Measurements from ENCODE around the gene CIDEB.

CIDEB gene

DNA sequence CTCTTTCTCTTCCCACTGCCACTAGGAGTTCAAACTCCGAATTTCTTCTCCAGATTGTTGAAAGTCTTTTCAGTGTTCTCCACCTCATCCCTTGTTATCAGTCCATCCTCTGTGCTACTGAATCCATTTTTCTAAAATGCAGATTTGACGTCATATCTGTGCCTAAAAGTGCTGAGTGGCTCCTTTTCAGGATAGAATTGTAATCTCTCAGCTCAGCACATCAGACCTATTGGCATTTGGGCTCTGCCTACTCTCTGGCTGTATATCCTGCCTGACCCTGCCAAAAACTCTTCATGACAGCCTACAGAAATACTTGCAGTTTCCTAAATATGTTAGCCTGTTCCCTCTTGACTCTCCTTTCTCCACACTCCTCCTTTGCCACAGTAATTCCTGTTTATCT, 35.3 kb downstream of the CIDEB start:
- Histone ChIP-seq H3K4me1 (ENCODE audit: control insufficient read depth in 5 of 5, insufficient read depth in 5 of 5, low read length in 5 of 5) (peaks cover 4 to 54% (median 51%) of the 10 kb centered on the region in 5 donors), H3K9me3 (ENCODE audit: control insufficient read depth in 5 of 5, low read length in 5 of 5) (no peaks in the 10 kb centered on the region), H3K27me3 (ENCODE audit: control insufficient read depth in 5 of 5, insufficient read depth in 4 of 5, low read length in 5 of 5) (no peaks in the 10 kb centered on the region), H3K36me3 (ENCODE audit: control insufficient read depth in 5 of 5, insufficient read depth in 5 of 5, low read length in 5 of 5) (peaks cover 0 to 26% (median 20%) of the 10 kb centered on the region in 5 donors), H3K9ac (ENCODE audit: low read length in 5 of 5) (no peak overlapping the region), H3K4me3 (ENCODE audit: low read depth in 1 of 5, low read length in 5 of 5) (no peak overlapping the region), H3K27ac (ENCODE audit: low read depth, low read length) (no peak overlapping the region)

DNA sequence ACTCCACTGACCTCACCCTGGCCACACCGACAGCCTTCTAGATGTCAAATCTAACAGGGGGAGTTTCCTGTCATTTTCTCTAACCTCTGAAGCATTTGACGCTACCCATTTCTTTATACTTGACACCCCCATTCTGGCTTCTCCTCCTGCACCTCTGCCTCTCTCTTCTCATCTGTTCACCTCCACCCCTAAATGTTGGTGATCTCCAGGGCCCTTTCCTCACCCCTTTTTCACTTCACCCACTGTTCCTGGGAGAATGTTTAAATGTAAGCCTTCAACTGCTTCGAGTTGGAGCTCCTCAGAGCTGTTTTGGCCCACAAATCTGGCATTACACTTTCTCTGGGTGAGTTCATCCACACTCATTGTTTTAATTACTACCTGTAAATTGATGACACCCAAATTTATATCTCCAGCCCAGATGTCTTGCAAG, 35.9 kb downstream of the CIDEB start:
- peaks cover 0 to 32% (median 26%) of the 10 kb centered on the region in 5 donors for H3K36me3 ChIP-seq (ENCODE audit: control insufficient read depth in 5 of 5, insufficient read depth in 5 of 5, low read length in 5 of 5)
- H3K9me3 ChIP-seq (ENCODE audit: control insufficient read depth in 5 of 5, low read length in 5 of 5), result no peaks in the 10 kb centered on the region
- no peaks in the 10 kb centered on the region for H3K27me3 ChIP-seq (ENCODE audit: control insufficient read depth in 5 of 5, insufficient read depth in 4 of 5, low read length in 5 of 5)
- H3K27ac ChIP-seq (ENCODE audit: low read depth, low read length), result peak overlapping the region; percentile 92
- peaks cover 4 to 48% (median 44%) of the 10 kb centered on the region in 5 donors for H3K4me1 ChIP-seq (ENCODE audit: control insufficient read depth in 5 of 5, insufficient read depth in 5 of 5, low read length in 5 of 5)
- H3K9ac ChIP-seq (ENCODE audit: low read length in 5 of 5), result peak overlapping the region; percentile 42 to 97 (median 95)
- peak overlapping the region; percentile 91 to 94 (median 91) for H3K4me3 ChIP-seq (ENCODE audit: low read depth in 1 of 5, low read length in 5 of 5)

DNA sequence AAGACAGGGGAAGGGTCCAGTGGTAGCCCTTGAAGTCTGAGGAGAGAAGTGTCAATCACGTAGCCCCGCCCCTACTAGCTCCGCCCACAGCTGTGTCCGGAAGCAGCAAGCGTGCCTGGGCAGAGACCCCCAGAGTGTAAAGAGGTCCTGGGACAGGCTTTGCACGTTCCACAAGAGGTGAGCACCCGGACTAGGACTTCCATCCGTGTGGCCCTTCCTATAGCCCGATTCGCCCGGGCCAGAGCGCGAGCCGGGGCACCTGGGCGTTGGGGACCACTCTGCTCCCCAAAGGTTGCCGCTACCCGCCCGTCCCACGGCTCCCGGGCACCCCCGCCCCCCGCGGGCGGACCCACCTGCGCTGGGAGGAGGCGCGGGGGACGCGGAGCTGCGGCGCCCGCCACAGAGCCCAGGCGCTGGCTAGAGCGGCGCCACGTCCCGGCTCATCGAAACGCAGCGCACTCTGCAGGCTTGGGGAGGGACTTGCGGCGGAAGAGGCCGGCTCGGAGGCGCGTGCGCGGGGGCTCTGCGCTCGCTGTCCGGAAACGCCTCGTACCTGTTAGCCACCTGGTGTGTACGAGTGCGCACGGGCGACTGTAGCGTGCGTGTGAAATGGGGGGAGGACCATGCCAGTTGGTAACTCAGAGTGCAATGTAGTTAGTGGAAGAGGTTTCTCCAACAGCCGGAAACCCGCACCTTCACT, 36.5 kb downstream of the CIDEB start, which contains the start of gene RABGGTA:
TSS of gene RABGGTA (minus strand) at position 464 of the 700 bp plus-strand sequence. CDS start 482 bp downstream, outside the sequence.
- Histone ChIP-seq H3K4me1 (ENCODE audit: control insufficient read depth in 5 of 5, insufficient read depth in 5 of 5, low read length in 5 of 5) (peaks cover 4 to 47% (median 44%) of the 10 kb centered on the region in 5 donors), H3K36me3 (ENCODE audit: control insufficient read depth in 5 of 5, insufficient read depth in 5 of 5, low read length in 5 of 5) (peaks cover 0 to 38% (median 32%) of the 10 kb centered on the region in 5 donors), H3K27ac (ENCODE audit: low read depth, low read length) (peak within 1 kb of the TSS; percentile 92), H3K9me3 (ENCODE audit: control insufficient read depth in 5 of 5, low read length in 5 of 5) (no peaks in the 10 kb centered on the region), H3K9ac (ENCODE audit: low read length in 5 of 5) (peak within 1 kb of the TSS; percentile 63 to 97 (median 95)), H3K27me3 (ENCODE audit: control insufficient read depth in 5 of 5, insufficient read depth in 4 of 5, low read length in 5 of 5) (no peaks in the 10 kb centered on the region), H3K4me3 (ENCODE audit: low read depth in 1 of 5, low read length in 5 of 5) (peak within 1 kb of the TSS; percentile 91 to 94 (median 91))

DNA sequence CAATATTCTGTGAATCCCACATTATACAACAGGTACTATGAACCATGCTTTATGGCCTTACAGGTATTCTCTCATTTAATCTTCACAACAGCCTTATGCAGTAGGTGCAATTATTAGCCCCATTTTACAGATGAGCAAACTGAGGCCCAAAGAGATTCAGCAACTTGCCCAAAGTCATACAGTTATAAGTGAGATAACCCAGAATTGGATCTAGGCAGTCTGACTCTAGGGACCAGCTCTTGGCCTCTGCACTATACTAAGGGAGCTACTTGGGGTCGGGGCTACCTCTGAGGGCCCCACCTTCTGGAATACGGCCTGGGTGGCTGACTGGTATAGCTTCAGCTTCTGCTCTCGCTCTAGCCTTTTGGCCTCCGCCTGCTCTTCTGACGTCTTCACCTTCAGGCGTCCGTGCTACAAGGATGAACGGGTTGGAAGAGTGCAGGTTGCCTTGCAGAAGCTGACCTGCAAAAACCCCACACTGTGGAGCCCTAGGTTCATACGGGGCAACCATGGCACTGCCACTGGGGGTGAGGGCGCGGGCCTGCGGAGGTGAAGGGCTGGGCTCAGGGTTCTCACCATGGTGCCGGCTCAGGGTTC, 37.1 kb downstream of the CIDEB start:
- Histone ChIP-seq H3K36me3 (ENCODE audit: control insufficient read depth in 5 of 5, insufficient read depth in 5 of 5, low read length in 5 of 5) (peaks cover 0 to 44% (median 38%) of the 10 kb centered on the region in 5 donors), H3K27me3 (ENCODE audit: control insufficient read depth in 5 of 5, insufficient read depth in 4 of 5, low read length in 5 of 5) (no peaks in the 10 kb centered on the region), H3K9ac (ENCODE audit: low read length in 5 of 5) (peak overlapping the region; percentile 63 to 97 (median 95)), H3K9me3 (ENCODE audit: control insufficient read depth in 5 of 5, low read length in 5 of 5) (no peaks in the 10 kb centered on the region), H3K4me1 (ENCODE audit: control insufficient read depth in 5 of 5, insufficient read depth in 5 of 5, low read length in 5 of 5) (peaks cover 4 to 44% (median 42%) of the 10 kb centered on the region in 5 donors), H3K27ac (ENCODE audit: low read depth, low read length) (peak overlapping the region; percentile 92), H3K4me3 (ENCODE audit: low read depth in 1 of 5, low read length in 5 of 5) (peak overlapping the region; percentile 89 to 94 (median 91))

DNA sequence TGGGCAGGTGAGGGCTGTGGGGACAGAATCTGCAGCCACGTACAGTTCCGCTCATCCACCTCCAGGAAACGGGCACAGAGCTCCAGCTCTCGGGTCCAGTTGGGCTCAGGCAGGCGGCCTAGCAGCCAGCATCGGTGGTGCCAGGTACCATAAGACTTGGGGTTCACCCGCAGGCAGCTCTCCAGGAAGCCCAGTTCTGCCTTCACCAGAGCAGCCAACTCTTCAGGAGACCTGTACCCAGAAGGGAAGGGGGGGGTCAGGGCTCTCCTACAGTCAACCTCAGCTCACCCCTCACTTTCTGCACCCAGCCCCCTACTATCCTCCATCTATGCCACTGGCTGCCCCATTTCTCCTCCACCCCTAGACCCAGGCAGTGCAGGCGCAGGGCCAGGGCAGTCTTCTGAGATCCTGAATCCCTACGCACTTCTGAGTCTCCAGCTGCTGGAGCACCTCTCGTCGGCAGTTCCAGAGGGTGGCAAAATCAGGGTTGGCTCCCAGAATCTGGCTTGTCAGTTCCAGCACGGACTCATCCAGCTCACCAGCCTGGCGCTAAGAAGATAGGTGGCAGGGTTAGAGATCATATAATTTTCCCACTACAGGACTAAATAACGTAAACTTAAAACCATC, 37.8 kb downstream of the CIDEB start:
- Histone ChIP-seq H3K4me3 (ENCODE audit: low read depth in 1 of 5, low read length in 5 of 5) (no peak overlapping the region), H3K27ac (ENCODE audit: low read depth, low read length) (no peak overlapping the region), H3K36me3 (ENCODE audit: control insufficient read depth in 5 of 5, insufficient read depth in 5 of 5, low read length in 5 of 5) (peaks cover 0 to 51% (median 44%) of the 10 kb centered on the region in 5 donors), H3K9me3 (ENCODE audit: control insufficient read depth in 5 of 5, low read length in 5 of 5) (no peaks in the 10 kb centered on the region), H3K4me1 (ENCODE audit: control insufficient read depth in 5 of 5, insufficient read depth in 5 of 5, low read length in 5 of 5) (peaks cover 4 to 42% (median 37%) of the 10 kb centered on the region in 5 donors), H3K9ac (ENCODE audit: low read length in 5 of 5) (no peak overlapping the region), H3K27me3 (ENCODE audit: control insufficient read depth in 5 of 5, insufficient read depth in 4 of 5, low read length in 5 of 5) (no peaks in the 10 kb centered on the region)

DNA sequence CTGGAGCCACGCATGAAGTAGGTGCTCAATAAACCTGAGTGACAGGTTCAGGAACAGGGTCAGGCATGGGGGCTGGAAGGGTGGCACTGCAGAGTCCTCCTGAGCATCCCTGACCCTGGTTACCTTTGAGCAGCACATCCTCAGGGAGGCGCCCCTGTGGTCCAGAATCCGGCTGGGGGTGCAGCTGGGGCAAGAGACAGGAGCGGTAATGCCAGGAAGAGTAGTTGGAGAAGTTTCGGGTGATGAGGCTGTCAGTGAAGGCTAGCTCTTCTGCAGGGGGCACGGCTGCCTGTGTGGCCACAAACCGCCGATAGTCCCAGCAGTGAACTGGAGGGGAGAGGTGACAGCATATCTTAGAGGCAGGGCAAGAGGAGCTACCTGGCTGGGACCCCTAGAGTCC, 38.4 kb downstream of the CIDEB start:
- Histone ChIP-seq H3K9ac (ENCODE audit: low read length in 5 of 5) (no peak overlapping the region), H3K9me3 (ENCODE audit: control insufficient read depth in 5 of 5, low read length in 5 of 5) (no peaks in the 10 kb centered on the region), H3K27ac (ENCODE audit: low read depth, low read length) (no peak overlapping the region), H3K27me3 (ENCODE audit: control insufficient read depth in 5 of 5, insufficient read depth in 4 of 5, low read length in 5 of 5) (no peaks in the 10 kb centered on the region), H3K4me3 (ENCODE audit: low read depth in 1 of 5, low read length in 5 of 5) (no peak overlapping the region), H3K4me1 (ENCODE audit: control insufficient read depth in 5 of 5, insufficient read depth in 5 of 5, low read length in 5 of 5) (peaks cover 4 to 41% (median 35%) of the 10 kb centered on the region in 5 donors), H3K36me3 (ENCODE audit: control insufficient read depth in 5 of 5, insufficient read depth in 5 of 5, low read length in 5 of 5) (peaks cover 0 to 52% (median 47%) of the 10 kb centered on the region in 5 donors)

DNA sequence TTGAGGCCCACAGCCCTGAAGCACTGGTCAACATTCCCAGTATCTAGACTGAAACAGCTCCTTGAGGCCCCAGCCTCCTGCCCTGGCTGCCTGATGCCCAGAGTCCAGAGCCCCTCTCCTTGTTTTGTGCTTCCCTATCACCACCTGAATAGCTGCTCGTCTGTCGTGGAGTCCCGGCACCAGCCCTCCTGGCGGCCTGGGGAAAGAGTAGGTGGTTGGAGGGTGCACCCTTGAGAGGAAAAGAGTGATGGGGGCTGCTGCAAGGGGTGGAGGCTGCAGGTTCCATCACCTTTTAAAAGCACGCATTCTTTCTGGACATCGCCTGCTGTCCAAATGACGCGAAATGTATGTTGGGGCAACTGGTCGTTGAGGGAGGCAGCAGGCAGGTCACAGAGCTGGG, 39.6 kb downstream of the CIDEB start:
- Histone ChIP-seq H3K36me3 (ENCODE audit: control insufficient read depth in 5 of 5, insufficient read depth in 5 of 5, low read length in 5 of 5) (peaks cover 0 to 52% (median 47%) of the 10 kb centered on the region in 5 donors), H3K4me3 (ENCODE audit: low read depth in 1 of 5, low read length in 5 of 5) (no peak overlapping the region)

DNA sequence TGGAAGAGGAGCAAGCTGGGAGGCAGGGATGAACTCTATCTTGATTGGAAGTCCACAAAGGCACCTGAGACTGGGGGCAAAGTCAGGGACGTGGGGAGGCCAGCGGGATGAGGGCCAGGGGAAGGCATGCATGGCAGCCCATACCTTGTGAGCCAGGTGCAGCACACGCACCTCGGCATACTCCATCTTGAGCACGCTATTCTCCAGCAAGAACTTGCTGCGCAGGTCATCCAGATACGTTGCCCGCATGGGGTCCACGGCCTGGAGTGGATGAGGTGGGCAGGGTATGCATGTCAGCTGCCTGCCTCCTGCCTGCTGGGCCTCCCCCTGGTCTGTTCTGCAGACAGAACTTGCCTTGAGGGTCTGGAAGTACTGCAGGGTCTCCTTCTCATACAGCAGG, 40.3 kb downstream of the CIDEB start:
- peaks cover 0 to 52% (median 47%) of the 10 kb centered on the region in 5 donors for H3K36me3 ChIP-seq (ENCODE audit: control insufficient read depth in 5 of 5, insufficient read depth in 5 of 5, low read length in 5 of 5)

More for the DNA sequence above, 39.6 kb downstream of the CIDEB start:
- Histone ChIP-seq H3K27me3 (ENCODE audit: control insufficient read depth in 5 of 5, insufficient read depth in 4 of 5, low read length in 5 of 5) (no peaks in the 10 kb centered on the region), H3K27ac (ENCODE audit: low read depth, low read length) (no peak overlapping the region), H3K4me1 (ENCODE audit: control insufficient read depth in 5 of 5, insufficient read depth in 5 of 5, low read length in 5 of 5) (peaks cover 4 to 30% (median 23%) of the 10 kb centered on the region in 5 donors), H3K9me3 (ENCODE audit: control insufficient read depth in 5 of 5, low read length in 5 of 5) (no peaks in the 10 kb centered on the region), H3K9ac (ENCODE audit: low read length in 5 of 5) (no peak overlapping the region)

DNA sequence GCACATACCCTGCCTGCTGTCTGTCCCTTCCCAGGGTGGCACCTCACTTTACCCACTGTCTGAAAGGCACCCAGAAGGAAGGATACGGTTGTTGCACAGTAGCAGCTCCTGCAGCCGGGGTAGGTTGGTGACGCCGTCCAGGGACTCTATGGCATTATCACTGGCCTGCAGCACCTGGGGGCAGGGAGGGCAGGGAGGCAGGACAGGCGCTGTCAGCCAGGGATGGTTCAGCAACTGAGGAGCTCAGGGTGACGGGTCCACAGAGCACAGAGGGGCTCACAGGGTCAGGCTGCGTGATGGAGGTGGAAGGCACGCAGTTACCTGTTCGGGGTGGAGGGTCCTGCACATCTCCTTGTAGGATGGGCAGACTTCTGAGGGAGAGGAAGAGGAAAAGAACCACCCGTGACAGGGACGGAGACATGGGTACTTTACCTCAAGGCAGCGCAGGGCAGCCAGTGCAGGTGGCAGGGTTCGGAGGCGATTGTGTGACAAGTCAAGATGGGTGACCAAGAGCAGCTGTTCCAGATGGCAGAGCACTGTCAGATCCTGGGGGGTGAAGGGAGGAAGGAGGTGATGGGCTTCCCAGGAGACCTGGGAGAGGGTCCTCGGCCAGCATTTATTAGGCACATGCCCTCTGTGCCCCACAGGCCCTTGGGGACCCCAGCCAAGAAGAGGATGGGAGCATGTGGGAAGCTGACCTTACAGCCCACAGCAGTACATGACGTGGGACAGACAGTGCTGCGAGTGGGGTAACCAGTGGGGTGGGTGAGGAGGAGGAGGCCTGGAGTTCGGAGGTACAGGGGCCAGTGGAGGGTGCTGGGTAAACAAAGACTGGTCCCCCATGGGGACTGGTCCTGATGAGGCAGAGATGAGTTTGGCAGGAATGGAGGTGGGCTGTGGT, 41.2 kb downstream of the CIDEB start:
- H3K27ac ChIP-seq (ENCODE audit: low read depth, low read length), result no peak overlapping the region
- H3K36me3 ChIP-seq (ENCODE audit: control insufficient read depth in 5 of 5, insufficient read depth in 5 of 5, low read length in 5 of 5), result peaks cover 0 to 53% (median 47%) of the 10 kb centered on the region in 5 donors
- H3K9me3 ChIP-seq (ENCODE audit: control insufficient read depth in 5 of 5, low read length in 5 of 5), result no peaks in the 10 kb centered on the region
- H3K9ac ChIP-seq (ENCODE audit: low read length in 5 of 5), result no peak overlapping the region
- H3K4me1 ChIP-seq (ENCODE audit: control insufficient read depth in 5 of 5, insufficient read depth in 5 of 5, low read length in 5 of 5), result peaks cover under 1 to 14% (median 9%) of the 10 kb centered on the region in 5 donors
- no peaks in the 10 kb centered on the region for H3K27me3 ChIP-seq (ENCODE audit: control insufficient read depth in 5 of 5, insufficient read depth in 4 of 5, low read length in 5 of 5)
- no peak overlapping the region for H3K4me3 ChIP-seq (ENCODE audit: low read depth in 1 of 5, low read length in 5 of 5)

More for the DNA sequence above, 40.3 kb downstream of the CIDEB start:
- Histone ChIP-seq H3K4me1 (ENCODE audit: control insufficient read depth in 5 of 5, insufficient read depth in 5 of 5, low read length in 5 of 5) (peaks cover 4 to 23% (median 18%) of the 10 kb centered on the region in 5 donors), H3K9me3 (ENCODE audit: control insufficient read depth in 5 of 5, low read length in 5 of 5) (no peaks in the 10 kb centered on the region), H3K9ac (ENCODE audit: low read length in 5 of 5) (no peak overlapping the region), H3K27me3 (ENCODE audit: control insufficient read depth in 5 of 5, insufficient read depth in 4 of 5, low read length in 5 of 5) (no peaks in the 10 kb centered on the region), H3K4me3 (ENCODE audit: low read depth in 1 of 5, low read length in 5 of 5) (no peak overlapping the region), H3K27ac (ENCODE audit: low read depth, low read length) (no peak overlapping the region)

Measured in subcutaneous abdominal adipose tissue (tissue), 5 donors.